Measurements from ENCODE around the gene BLM.

BLM gene

GRCh38 chr15:90860450-90860849 lies 143.3 kb downstream of the BLM start:
- Histone ChIP-seq H3K36me3 (ENCODE audit: insufficient read depth) (no peaks in the 10 kb centered on the region), H4K20me1 (ENCODE audit: insufficient read depth) (no peaks in the 10 kb centered on the region), H3K4me3 (IDR thresholded peaks at IDR 0.05; ENCODE audit: insufficient read depth, low read depth, low read length) (no peak overlapping the region), H2AFZ (ENCODE audit: low read depth) (no peak overlapping the region), H3K27me3 (ENCODE audit: insufficient read depth, low read depth) (no peaks in the 10 kb centered on the region), H3K4me2 (no peak overlapping the region), H3K79me2 (ENCODE audit: insufficient read depth, low read depth) (no peaks in the 10 kb centered on the region), H3K27ac (no peak overlapping the region), H3K9ac (no peak overlapping the region), H3K4me1 (ENCODE audit: low read depth, poor library complexity, severe bottlenecking) (peaks cover 16% of the 10 kb centered on the region)
- no peak for TF ChIP-seq CTCF (conservative IDR thresholded peaks at IDR 0.05; ENCODE audit: low read depth, low read length)

- Histone ChIP-seq H3K4me3 (IDR thresholded peaks at IDR 0.05; ENCODE audit: insufficient read depth, low read depth, low read length) (no peak overlapping the region), H3K4me1 (ENCODE audit: low read depth, poor library complexity, severe bottlenecking) (peaks cover 10% of the 10 kb centered on the region), H3K9ac (no peak overlapping the region), H4K20me1 (ENCODE audit: insufficient read depth) (no peaks in the 10 kb centered on the region), H3K27ac (no peak overlapping the region), H3K36me3 (ENCODE audit: insufficient read depth) (no peaks in the 10 kb centered on the region), H3K79me2 (ENCODE audit: insufficient read depth, low read depth) (no peaks in the 10 kb centered on the region), H3K4me2 (no peak overlapping the region), H2AFZ (ENCODE audit: low read depth) (no peak overlapping the region), H3K27me3 (ENCODE audit: insufficient read depth, low read depth) (no peaks in the 10 kb centered on the region)
- TF ChIP-seq CTCF (conservative IDR thresholded peaks at IDR 0.05; ENCODE audit: low read depth, low read length): no peak
Observed at GRCh38 chr15:90860942-90861675, 144.0 kb downstream of the BLM start.

DNA sequence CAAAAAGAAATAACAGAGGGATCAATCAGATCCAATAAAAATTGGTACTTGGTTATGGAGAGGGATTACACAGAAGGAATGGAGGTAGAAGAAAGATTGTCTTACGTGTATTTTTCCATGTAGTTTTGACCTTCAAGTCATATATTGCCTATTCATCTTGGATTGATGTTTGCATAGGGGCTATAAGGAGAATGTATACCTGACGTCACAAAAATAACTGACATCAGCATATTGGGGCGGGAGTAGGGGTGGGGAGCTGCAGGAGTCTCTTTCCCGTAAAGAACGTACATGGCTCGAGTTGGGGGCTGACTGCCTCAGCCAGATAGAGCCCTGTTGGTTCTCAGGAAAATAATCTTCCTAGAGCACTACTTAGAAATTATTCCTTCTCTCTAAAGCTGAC lies 145.3 kb downstream of the BLM start:
- Histone ChIP-seq H3K27me3 (ENCODE audit: insufficient read depth, low read depth) (no peaks in the 10 kb centered on the region), H3K9ac (no peak overlapping the region), H3K4me1 (ENCODE audit: low read depth, poor library complexity, severe bottlenecking) (no peaks in the 10 kb centered on the region), H3K79me2 (ENCODE audit: insufficient read depth, low read depth) (no peaks in the 10 kb centered on the region), H4K20me1 (ENCODE audit: insufficient read depth) (no peaks in the 10 kb centered on the region), H3K27ac (no peak overlapping the region), H3K4me3 (IDR thresholded peaks at IDR 0.05; ENCODE audit: insufficient read depth, low read depth, low read length) (no peak overlapping the region), H3K36me3 (ENCODE audit: insufficient read depth) (no peaks in the 10 kb centered on the region), H2AFZ (ENCODE audit: low read depth) (no peak overlapping the region), H3K4me2 (no peak overlapping the region)
- TF ChIP-seq CTCF (conservative IDR thresholded peaks at IDR 0.05; ENCODE audit: low read depth, low read length): no peak

GRCh38 chr15:90862964-90863778 lies 146.0 kb downstream of the BLM start:
- Histone ChIP-seq H3K79me2 (ENCODE audit: insufficient read depth, low read depth) (no peaks in the 10 kb centered on the region), H3K27ac (no peak overlapping the region), H3K4me3 (IDR thresholded peaks at IDR 0.05; ENCODE audit: insufficient read depth, low read depth, low read length) (no peak overlapping the region), H3K4me1 (ENCODE audit: low read depth, poor library complexity, severe bottlenecking) (no peaks in the 10 kb centered on the region), H3K4me2 (no peak overlapping the region), H3K36me3 (ENCODE audit: insufficient read depth) (no peaks in the 10 kb centered on the region), H3K27me3 (ENCODE audit: insufficient read depth, low read depth) (no peaks in the 10 kb centered on the region), H3K9ac (no peak overlapping the region), H4K20me1 (ENCODE audit: insufficient read depth) (no peaks in the 10 kb centered on the region), H2AFZ (ENCODE audit: low read depth) (no peak overlapping the region)
- no peak for TF ChIP-seq CTCF (conservative IDR thresholded peaks at IDR 0.05; ENCODE audit: low read depth, low read length)
